HepG2 (cell line): ENCODE data around the gene CASS4. TPM values are rescaled to one million over a fixed set of nuclear protein-coding genes. Genes with fewer than 3 reads are reported as not detected.

Experiments used
- ARNT ChIP-seq: fragments of 450-650 bp; IDR thresholded peaks from 2 replicates; pipeline ENCODE4 v1.6.1; 2017
- DR1 ChIP-seq: sonication (generic); formaldehyde crosslinking; IDR thresholded peaks from 2 replicates; pipeline ENCODE4 v1.8.0; 2021; ENCODE audit warnings: mild to moderate bottlenecking, missing genetic modification reagents, inconsistent platforms
- ELK4 ChIP-seq: sonication (generic); formaldehyde crosslinking; IDR thresholded peaks from 2 replicates; pipeline ENCODE4 v1.9.0; 2021; ENCODE audit warnings: missing genetic modification reagents, borderline replicate concordance
- ETV5 ChIP-seq: IDR thresholded peaks from 2 replicates; pipeline ENCODE4 v1.6.1; 2018; ENCODE audit warnings: missing biosample characterization, missing genetic modification reagents, inconsistent platforms, borderline replicate concordance
- MTF1 ChIP-seq: sonication (generic); formaldehyde crosslinking; IDR thresholded peaks from 2 replicates; pipeline ENCODE4 v1.5.0; 2020; ENCODE audit warnings: missing genetic modification reagents
- NFIB ChIP-seq: sonication (generic); formaldehyde crosslinking; IDR thresholded peaks from 2 replicates; pipeline ENCODE4 v1.9.0; 2021; ENCODE audit warnings: missing genetic modification reagents, mild to moderate bottlenecking, borderline replicate concordance
- PAF1 ChIP-seq: IDR thresholded peaks from 2 replicates; pipeline ENCODE4 v1.6.1; 2016; ENCODE audit warnings: missing genetic modification reagents, missing compliant biosample characterization
- POLR2G ChIP-seq: fragments of 200-400 bp; formaldehyde crosslinking; IDR thresholded peaks from 2 replicates; pipeline ENCODE4 v1.6.1; 2018; ENCODE audit warnings: mild to moderate bottlenecking, low read depth, low read length, moderate library complexity
- SNRNP70 ChIP-seq: fragments of 200-400 bp; formaldehyde crosslinking; IDR thresholded peaks from 2 replicates; pipeline ENCODE4 v1.6.1; 2017; ENCODE audit warnings: mild to moderate bottlenecking, low read depth, low read length, moderate library complexity
- SOX5 ChIP-seq: IDR thresholded peaks from 2 replicates; pipeline ENCODE4 v1.6.1; 2016; ENCODE audit warnings: borderline replicate concordance
- SP1 ChIP-seq, 2 experiments: fragments of 450-650 bp in 1 of 2; sonication (generic) in 1 of 2; formaldehyde crosslinking in 1 of 2; IDR thresholded peaks; 2 replicates each; pipeline versions ENCODE4 v1.4.0 to v1.6.1; 2016 to 2020; ENCODE audit warnings: missing genetic modification reagents in 1 of 2
- ZNF234 ChIP-seq: sonication (generic); formaldehyde crosslinking; conservative IDR thresholded peaks from 2 replicates; pipeline ENCODE4 v1.5.1; 2020; ENCODE audit warnings: mild to moderate bottlenecking, missing genetic modification reagents
- ZNF24 ChIP-seq: fragments of 450-650 bp; IDR thresholded peaks from 2 replicates; pipeline ENCODE4 v1.6.1; 2017; ENCODE audit warnings: antibody characterized with exemption, mild to moderate bottlenecking
- ZNF331 ChIP-seq: sonication (generic); formaldehyde crosslinking; IDR thresholded peaks from 2 replicates; pipeline ENCODE4 v1.4.0; 2020; ENCODE audit warnings: missing genetic modification reagents
- ZNF414 ChIP-seq: sonication (generic); formaldehyde crosslinking; IDR thresholded peaks from 2 replicates; pipeline ENCODE4 v1.5.0; 2020; ENCODE audit warnings: missing genetic modification reagents
- ZNF550 ChIP-seq: sonication (generic); formaldehyde crosslinking; IDR thresholded peaks from 2 replicates; pipeline ENCODE4 v1.4.0; 2020; ENCODE audit warnings: mild to moderate bottlenecking, missing genetic modification reagents, borderline replicate concordance
- ZSCAN12 ChIP-seq: sonication (generic); formaldehyde crosslinking; IDR thresholded peaks from 2 replicates; pipeline ENCODE4 v1.9.0; 2021; ENCODE audit warnings: mild to moderate bottlenecking, missing genetic modification reagents
- polyA plus RNA-seq, 8 experiments: library from polyadenylated mRNA; depleted of rRNA in 3 of 8; stranded (reverse) in 7 of 8; unstranded in 1 of 8; fragments of >200 nt; fragmentation: Illumina TruSeq in 4 of 8; extraction: Trizol in 4 of 8; gene quantifications; 2 replicates each; pipeline versions ENCODE4 v1.2.1 to v1.2.3, GENCODE V29; 2011 to 2016; ENCODE audit warnings: low read depth in 4 of 8, missing spikeins in 1 of 8, mixed read lengths in 1 of 8; ENCODE audit not compliant: insufficient read depth in 1 of 8
- total RNA-seq, 5 experiments: library from RNA; depleted of rRNA; stranded (reverse); fragments of >200 nt; fragmentation: Illumina TruSeq; extraction: Trizol; gene quantifications; 2 replicates each; pipeline ENCODE4 v1.2.3, GENCODE V29; 2016; ENCODE audit warnings: low read depth in 1 of 5
- TF ChIP-seq, protein P1 (sequence below): sonication (generic); formaldehyde crosslinking; IDR thresholded peaks from 2 replicates; pipeline ENCODE4 v1.4.0; 2020; ENCODE audit warnings: low read depth, mild to moderate bottlenecking, missing genetic modification reagents
- TF ChIP-seq, protein P2 (sequence below): sonication (generic); formaldehyde crosslinking; IDR thresholded peaks from 2 replicates; pipeline ENCODE4 v1.4.0; 2020; ENCODE audit warnings: missing genetic modification reagents
- TF ChIP-seq, protein P3 (sequence below): sonication (generic); formaldehyde crosslinking; IDR thresholded peaks from 2 replicates; pipeline ENCODE4 v1.5.1; 2020; ENCODE audit warnings: missing genetic modification reagents, mild to moderate bottlenecking, borderline replicate concordance
- TF ChIP-seq, protein P4 (sequence below): sonication (generic); formaldehyde crosslinking; IDR thresholded peaks from 2 replicates; pipeline ENCODE4 v1.5.1; 2020; ENCODE audit warnings: mild to moderate bottlenecking, missing genetic modification reagents, moderate library complexity

The CASS4 gene
- total and polyA plus RNA-seq, 2 of the 13 experiments (the other 11 are each of a cell fraction or from before 2014, with no cell fraction given): 0.17 to 0.49 TPM

DNA sequence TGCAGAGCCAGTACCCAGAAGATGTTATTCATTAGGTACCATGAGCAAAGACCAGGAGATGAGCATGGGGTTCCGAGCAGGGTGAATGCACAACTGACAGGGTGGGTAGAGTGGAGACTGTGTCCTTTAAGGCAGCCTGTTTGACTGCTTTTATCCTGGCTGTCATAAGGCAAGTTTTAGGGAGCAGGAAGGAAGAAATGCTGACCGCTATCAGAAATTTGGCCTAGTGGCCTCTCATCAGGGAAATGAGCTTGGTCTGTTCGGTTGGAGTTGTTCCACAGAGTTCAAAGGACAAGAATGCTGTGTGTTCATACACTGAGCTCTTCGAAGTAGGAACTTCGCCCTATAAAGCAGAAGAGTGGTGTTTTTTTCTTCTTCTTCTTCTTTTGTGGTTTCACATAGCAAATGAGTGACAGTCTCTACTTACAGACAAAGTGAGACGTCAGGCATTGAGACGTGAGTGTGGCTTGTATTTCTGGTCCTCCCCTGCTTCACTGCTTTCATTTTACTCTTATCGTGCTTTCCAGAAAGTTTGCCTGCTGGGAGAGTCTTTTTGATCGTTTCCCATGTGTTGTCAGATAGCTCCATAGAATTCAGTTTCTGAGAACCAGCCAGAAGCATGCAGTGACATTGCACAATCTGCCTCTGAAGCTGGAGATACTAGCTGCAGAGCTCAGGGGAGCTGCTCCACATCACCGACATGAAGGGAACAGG, at the start of gene CASS4 (continued):
- TF ChIP-seq, protein P1, sequence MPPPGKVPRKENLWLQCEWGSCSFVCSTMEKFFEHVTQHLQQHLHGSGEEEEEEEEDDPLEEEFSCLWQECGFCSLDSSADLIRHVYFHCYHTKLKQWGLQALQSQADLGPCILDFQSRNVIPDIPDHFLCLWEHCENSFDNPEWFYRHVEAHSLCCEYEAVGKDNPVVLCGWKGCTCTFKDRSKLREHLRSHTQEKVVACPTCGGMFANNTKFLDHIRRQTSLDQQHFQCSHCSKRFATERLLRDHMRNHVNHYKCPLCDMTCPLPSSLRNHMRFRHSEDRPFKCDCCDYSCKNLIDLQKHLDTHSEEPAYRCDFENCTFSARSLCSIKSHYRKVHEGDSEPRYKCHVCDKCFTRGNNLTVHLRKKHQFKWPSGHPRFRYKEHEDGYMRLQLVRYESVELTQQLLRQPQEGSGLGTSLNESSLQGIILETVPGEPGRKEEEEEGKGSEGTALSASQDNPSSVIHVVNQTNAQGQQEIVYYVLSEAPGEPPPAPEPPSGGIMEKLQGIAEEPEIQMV (CRISPR knock-in tag): no peak
- TF ChIP-seq SOX5 (CRISPR knock-in tag) (no peak), ZNF234 (CRISPR knock-in tag) (no peak), ZNF550 (CRISPR knock-in tag) (no peak), SNRNP70 (no peak), NFIB (no peak), ARNT (no peak), ZSCAN12 (CRISPR knock-in tag) (no peak), ELK4 (CRISPR knock-in tag) (no peak), DR1 (CRISPR knock-in tag) (no peak), MTF1 (no peak), ZNF331 (peak; percentile 92), ZNF24 (no peak), PAF1 (CRISPR knock-in tag) (no peak), ZNF414 (CRISPR knock-in tag) (no peak), SP1 (IDR thresholded peaks at IDR 0.05) (no peak), SP1 (CRISPR knock-in tag; IDR thresholded peaks at IDR 0.05) (0 out of 2 replicates have a peak, but pooled peaks have one; percentile 13), ETV5 (CRISPR knock-in tag) (no peak; the same call in 1 of the 2 replicates), POLR2G (peak; percentile 39; the same call in 1 of the 2 replicates)
- TF ChIP-seq, protein P2, sequence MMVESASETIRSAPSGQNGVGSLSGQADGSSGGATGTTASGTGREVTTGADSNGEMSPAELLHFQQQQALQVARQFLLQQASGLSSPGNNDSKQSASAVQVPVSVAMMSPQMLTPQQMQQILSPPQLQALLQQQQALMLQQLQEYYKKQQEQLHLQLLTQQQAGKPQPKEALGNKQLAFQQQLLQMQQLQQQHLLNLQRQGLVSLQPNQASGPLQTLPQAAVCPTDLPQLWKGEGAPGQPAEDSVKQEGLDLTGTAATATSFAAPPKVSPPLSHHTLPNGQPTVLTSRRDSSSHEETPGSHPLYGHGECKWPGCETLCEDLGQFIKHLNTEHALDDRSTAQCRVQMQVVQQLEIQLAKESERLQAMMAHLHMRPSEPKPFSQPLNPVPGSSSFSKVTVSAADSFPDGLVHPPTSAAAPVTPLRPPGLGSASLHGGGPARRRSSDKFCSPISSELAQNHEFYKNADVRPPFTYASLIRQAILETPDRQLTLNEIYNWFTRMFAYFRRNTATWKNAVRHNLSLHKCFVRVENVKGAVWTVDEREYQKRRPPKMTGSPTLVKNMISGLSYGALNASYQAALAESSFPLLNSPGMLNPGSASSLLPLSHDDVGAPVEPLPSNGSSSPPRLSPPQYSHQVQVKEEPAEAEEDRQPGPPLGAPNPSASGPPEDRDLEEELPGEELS (CRISPR knock-in tag): no peak
- TF ChIP-seq, protein P3, sequence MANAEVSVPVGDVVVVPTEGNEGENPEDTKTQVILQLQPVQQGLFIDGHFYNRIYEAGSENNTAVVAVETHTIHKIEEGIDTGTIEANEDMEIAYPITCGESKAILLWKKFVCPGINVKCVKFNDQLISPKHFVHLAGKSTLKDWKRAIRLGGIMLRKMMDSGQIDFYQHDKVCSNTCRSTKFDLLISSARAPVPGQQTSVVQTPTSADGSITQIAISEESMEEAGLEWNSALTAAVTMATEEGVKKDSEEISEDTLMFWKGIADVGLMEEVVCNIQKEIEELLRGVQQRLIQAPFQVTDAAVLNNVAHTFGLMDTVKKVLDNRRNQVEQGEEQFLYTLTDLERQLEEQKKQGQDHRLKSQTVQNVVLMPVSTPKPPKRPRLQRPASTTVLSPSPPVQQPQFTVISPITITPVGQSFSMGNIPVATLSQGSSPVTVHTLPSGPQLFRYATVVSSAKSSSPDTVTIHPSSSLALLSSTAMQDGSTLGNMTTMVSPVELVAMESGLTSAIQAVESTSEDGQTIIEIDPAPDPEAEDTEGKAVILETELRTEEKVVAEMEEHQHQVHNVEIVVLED (CRISPR knock-in tag): no peak
- TF ChIP-seq, protein P4, sequence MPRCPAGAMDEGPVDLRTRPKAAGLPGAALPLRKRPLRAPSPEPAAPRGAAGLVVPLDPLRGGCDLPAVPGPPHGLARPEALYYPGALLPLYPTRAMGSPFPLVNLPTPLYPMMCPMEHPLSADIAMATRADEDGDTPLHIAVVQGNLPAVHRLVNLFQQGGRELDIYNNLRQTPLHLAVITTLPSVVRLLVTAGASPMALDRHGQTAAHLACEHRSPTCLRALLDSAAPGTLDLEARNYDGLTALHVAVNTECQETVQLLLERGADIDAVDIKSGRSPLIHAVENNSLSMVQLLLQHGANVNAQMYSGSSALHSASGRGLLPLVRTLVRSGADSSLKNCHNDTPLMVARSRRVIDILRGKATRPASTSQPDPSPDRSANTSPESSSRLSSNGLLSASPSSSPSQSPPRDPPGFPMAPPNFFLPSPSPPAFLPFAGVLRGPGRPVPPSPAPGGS (CRISPR knock-in tag): no peak
